Limb (tissue), 2 donors: ENCODE measurements around the gene LMBRD2.
"Not testable (repeated sequence)": the region's sequence is repeated elsewhere in the genome, so short reads cannot be mapped to it uniquely, and the experiment has no call there.

Experiments
- DNase-seq, 2 donors: peaks; one replicate each; pipeline ENCODE4 v3.0.0-alpha.2; 2016; ENCODE audit errors: extremely low spot score in 2 of 2

Gene LMBRD2

GRCh38 chr5:36161361-36161760 lies 9.7 kb upstream of the LMBRD2 start:
- no peak for DNase-seq

DNA sequence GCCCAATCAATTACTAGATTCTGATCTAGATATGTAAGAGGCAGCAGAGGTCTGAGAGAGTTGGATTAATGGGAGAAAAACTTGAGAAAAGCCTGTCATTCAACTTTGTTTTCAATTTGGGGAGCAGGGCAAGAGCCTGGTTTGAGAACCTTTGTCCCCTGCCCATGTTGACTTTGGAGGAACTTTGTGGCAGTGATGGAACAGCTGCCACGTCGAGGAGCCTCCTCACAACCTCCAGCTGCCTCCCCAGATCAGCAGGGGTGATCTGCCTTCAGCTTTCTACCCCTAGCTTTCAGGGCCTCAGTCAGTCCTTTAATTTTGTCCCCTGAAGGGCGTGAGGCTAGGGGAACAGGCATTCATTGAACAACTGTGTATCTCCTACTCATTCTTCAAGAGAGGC lies 8.9 kb upstream of the LMBRD2 start:
- no peak for DNase-seq

GRCh38 chr5:36158144-36158543 lies 6.5 kb upstream of the LMBRD2 start:
- DNase-seq, result peak; percentile 52 to 62

DNA sequence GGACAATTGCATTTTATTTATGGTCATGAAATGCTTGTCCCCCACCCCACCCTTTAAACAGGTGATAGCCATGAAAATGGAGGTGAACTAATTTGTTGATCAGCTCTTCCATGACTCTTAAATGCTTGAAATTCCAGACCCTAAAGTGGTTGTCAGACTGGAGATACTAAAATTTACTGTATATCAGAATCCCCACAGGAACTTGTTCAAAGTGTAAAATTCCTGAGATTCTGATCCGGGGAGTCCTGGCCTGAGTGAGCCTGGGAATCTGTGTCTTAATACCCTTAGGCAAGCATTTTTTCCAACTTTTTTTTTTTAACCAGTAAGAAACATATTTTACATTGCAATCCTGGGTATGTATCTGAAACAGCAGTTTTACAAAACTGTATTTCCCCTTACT lies 4.9 kb upstream of the LMBRD2 start:
- DNase-seq, result peak in 1 of 2 donors; percentile 65

DNA sequence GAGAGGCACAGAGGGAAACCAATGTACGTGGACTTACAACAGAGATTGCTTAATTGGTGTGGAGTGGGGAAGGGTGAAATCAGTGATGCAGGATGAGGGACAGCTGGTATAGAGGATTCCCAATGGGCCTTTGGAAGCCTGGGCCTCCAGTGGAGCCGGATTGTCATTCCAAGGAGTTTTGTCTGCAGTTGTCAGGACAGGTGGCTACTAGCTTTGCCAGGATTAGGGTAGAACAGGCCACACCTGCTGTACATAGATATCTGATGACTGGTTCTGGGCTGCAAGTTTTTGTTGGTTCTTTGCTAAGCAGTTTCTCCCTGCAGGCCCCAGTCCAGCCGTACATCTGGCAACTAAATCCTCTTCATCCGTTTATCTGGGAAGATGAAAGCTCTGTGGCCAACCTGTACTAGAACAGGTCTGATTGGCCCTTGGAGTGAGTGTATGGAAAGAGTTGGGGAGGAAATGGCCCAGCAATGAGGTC lies 4.5 kb upstream of the LMBRD2 start:
- peak; percentile 54 to 60 for DNase-seq

- no peak for DNase-seq
Measured at GRCh38 chr5:36155291-36155690, 3.6 kb upstream of the LMBRD2 start.

- no peak for DNase-seq
Measured at GRCh38 chr5:36153726-36154125, 2.0 kb upstream of the LMBRD2 start.

DNA sequence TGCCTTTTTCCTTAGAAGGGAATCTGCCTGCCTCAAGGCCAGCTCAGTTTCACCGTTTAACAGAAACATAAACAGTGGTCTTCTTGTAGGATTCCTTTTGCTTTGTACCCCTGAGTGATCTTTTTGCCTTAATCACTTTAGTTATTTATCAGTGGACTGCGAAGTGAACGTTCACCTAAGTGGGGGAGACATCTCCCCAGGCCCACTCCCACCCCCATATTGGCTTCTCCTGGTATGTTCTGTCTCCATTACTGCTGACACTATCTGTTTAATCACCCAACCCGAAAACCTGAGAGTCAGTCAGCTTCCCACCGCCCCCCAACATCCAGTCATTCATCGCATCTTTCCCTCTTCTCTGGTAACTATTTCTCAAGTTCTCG lies 1.6 kb upstream of the LMBRD2 start:
- DNase-seq, result no peak

DNA sequence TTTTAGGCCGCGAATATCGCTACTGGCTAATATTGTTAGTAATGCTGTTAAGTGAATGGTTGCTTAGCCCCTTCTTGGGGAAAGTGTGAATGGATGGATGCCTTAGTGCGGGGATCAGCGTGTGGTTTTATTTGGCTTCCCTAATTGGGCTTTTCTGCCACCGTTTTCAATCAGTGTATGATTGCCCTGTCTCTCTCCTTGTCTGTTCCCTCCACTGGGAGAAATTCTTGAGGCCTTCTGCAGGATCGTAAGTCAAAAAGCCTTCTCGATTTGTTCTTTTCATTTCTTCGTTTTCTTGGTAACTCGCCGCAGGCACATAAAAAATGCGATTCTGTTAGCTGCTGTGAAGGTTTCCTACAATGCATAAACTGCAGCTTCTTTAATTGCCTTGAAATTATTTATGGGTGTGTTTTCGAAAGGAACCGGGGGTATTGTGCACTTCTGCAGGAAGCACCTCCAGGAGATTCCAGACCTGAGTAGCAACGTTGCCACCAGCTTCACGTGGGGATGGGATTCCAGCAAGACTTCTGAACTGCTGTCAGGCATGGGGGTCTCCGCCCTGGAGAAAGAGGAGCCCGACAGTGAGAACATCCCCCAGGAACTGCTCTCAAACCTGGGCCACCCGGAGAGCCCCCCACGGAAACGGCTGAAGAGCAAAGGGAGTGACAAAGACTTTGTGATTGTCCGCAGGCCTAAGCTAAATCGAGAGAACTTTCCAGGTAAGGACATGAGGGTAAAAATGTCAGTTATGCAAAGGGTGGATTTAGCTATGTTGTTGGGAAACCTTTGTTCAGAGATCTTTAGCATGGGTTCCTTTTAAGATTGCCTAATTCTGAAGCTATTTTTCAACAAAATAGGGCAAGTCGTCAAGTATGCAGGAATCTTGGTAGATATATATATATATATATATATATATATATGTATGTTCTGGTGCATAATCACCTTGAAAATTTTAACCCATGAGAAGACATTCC lies 924 bp upstream of the LMBRD2 start:
- DNase-seq, result peak in 1 of 2 donors; percentile 7

- DNase-seq, result peak; percentile 3 to 63
Measured at GRCh38 chr5:36150676-36151433, 832 bp downstream of the LMBRD2 start.

DNA sequence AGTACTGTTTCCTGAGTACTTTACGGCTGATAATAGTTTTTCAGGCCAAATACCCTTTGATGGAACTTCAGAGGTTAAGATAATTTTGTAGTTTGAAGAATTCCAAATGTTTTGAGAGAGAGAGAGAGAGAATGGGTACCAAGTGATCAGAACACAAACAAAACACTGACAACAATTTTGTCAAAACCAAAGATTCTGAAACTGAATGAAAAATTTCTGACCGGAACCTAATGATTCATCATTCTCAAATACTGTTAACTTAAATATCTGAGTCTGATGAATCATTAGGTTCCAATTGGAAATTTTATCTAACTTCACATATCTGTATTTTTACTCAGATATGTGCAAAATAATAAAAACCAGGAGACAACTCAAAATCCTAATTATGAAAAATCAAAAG lies 4.0 kb downstream of the LMBRD2 start:
- DNase-seq, result no peak

DNA sequence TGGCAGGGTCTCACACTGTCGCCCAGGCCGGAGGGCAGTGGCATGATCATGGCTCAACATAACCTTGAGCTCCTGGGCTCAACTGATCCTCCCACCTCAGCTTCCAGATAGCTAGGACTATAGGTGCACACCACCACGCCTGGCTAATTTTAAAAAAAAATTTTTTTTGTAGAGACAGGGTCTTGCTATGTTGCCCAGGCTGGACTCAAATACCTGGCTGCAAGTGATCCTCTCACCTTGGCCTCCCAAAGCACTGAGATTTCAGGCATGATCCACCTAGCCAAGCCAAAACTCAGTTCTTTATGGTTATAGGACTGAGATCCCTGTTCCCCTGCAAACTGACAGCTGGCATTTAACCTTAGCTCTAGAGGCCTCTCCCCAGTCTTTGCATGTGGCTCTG lies 5.3 kb downstream of the LMBRD2 start:
- no peak for DNase-seq

- no peak for DNase-seq
Measured at GRCh38 chr5:36145311-36145710, 6.4 kb downstream of the LMBRD2 start.

GRCh38 chr5:36138900-36139683 lies 12.6 kb downstream of the LMBRD2 start:
- DNase-seq, result no peak

DNA sequence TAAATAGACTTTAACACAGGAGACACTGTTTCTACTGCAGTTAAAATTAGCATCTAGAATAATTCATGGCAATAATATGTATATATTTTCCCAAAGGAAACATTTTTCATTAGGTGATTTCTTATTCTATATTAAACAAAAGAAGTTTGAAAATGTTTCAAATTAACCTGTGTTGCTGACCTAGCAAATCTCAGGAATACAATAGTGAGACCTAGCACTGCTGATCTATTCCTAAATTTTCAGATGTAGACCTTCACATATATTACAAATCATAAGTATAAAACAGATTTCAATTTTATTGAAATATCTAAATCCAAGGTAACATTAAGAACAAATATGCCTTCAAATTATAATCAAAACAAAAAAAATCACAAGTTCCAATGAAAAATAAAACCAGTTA lies 15.1 kb downstream of the LMBRD2 start:
- DNase-seq, result no peak

DNA sequence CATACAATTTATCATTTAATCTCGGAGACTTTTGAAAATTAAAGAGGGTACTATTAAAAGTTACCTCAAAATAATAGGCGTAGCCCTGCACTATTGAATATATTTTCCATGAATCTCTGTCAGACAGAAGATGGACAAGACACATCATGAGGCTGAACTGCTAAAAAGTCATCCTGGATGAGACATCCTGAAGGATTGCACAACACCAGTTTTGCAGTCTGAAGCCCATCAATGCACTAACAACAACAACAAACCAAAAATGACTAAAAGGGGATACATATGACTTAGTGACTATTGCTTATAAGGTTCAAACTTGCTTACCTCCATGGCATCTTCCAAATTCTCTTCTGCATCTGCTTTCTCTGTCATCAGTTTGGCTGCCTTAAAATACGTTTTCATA lies 15.7 kb downstream of the LMBRD2 start:
- no peak for DNase-seq

DNA sequence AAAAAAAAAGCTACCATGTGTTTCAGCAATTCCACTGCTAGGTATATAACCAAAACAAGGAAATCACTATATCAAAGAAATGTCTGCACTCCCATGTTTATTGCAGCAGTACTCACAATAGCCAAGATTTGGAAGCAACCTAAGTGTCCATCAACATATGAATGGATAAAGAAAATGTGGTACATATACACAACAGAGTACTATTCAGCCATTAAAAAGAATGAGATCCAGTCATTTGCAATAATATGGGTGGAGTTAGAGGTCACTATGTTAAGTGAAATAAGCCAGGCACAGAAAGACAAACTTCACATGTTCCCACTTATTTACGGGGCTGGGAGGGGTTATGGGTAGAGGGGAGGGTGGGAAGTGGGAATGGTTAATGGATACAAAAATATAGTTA lies 18.7 kb downstream of the LMBRD2 start:
- DNase-seq, result not testable (repeated sequence)

DNA sequence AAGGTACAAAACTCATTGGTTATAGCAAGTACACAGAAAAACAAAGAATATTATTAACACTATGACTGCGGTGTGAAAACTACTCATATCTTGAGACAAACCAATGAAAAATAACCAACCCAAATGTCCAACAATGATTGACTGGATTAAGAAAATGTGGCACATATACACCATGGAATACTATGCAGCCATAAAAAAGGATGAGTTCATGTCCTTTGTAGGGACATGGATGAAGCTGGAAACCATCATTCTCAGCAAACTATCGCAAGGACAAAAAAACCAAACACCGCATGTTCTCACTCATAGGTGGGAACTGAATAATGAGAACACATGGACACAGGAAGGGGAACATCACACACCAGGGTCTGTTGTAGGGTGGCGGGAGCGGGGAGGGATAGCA lies 22.0 kb downstream of the LMBRD2 start:
- not testable (repeated sequence) for DNase-seq

GRCh38 chr5:36128795-36129194 lies 22.9 kb downstream of the LMBRD2 start:
- no peak for DNase-seq

- no peak for DNase-seq
Measured at GRCh38 chr5:36125868-36126267, 25.8 kb downstream of the LMBRD2 start.

DNA sequence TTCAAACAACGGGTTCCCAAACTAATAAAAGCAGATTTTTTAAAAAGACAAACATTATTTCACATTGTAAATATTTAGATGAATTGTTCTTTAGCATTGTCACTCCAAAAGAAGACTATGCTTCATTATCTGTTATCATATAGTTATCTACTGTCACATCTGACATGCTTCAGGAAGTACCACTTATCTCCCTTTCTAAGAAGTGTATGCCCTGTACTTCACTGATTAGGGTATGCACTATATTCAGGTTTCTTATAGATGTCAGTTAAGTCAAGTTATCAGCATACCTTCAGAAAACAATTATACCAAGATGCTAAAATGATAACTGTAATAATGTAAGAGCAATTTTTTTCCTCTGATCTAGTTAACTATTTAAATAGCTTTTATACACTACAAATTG lies 40.4 kb downstream of the LMBRD2 start:
- DNase-seq, result no peak
